Measurements from ENCODE around the gene SMIM24. TPM values are rescaled to one million over a fixed set of nuclear protein-coding genes. Genes with fewer than 3 reads are reported as not detected.

Gene SMIM24
- total RNA-seq, 6 donors from 2014 or later, result 1.7 TPM; not detected in 5

DNA sequence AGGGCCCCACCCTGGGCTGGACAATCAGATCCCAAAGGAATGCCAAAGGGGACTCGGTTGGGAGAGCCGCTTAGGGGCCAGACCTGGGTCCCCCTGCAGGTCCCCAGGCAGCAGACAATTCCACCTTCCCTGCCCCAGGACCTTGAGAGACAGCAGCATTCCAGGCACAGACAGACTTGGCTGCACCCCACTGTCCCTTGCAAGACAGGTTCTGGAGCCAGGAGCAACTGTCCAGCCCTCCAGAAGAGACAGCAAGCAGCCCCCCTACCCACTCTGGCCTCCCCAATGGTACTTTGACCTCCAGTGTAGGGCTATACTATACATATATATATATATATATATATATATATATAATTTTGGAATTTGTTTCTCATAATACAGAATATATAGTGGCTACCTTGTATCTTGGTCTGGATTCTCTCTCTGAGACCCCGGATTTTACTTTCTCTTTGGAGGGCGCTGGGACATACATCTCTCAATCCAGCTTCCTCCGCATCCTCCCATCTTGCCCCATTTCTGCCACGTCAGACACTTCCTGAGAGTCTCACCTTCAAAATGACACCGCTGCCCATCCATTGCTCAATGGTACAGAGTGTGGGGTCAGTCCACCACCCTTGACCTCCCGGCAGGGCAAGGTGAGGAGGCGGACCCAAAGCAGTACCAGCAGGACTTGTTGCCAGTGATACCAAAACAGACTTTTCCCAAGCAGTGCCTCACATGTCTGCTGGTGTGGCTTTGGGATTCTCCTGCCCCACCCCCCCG is 12.7 kb downstream of the SMIM24 start:
- Histone ChIP-seq H3K4me1 (peaks cover 0 to 18% (median 10%) of the 10 kb centered on the region in 4 donors), H3K27ac (peak overlapping the region in 2 of 4 donors; percentile 48 to 64)
- no peak for ATAC-seq (ENCODE audit: low FRiP score in 2 of 2)

DNA sequence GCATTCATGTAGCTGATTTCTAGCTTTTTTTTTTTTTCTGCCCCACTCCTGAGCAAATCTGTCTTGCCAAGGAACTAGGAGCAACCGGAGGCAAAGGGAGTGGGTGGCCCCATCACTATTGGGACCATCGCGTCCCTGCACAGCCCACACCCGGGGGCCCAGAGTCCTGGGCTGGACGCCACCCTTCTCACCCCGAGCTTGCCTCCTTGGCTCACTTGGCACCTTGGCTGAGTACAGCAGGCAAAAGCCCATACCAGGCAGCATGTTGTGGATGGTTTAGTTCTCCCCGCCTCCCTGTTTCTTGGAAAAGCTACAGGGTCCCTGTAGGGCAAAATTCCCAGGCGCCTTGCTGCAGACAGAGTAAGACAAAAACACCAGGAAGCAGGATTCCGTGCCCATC is 13.7 kb downstream of the SMIM24 start:
- H3K36me3 ChIP-seq, result peaks cover 6 to 31% (median 24%) of the 10 kb centered on the region in 4 donors
- H3K9me3 ChIP-seq, result no peaks in the 10 kb centered on the region
- ATAC-seq (ENCODE audit: low FRiP score in 2 of 2) (no peak), DNase-seq (no peak)
- peaks cover 0 to 10% (median 4%) of the 10 kb centered on the region in 4 donors for H3K4me1 ChIP-seq
- no peaks in the 10 kb centered on the region for H3K27me3 ChIP-seq
- TF ChIP-seq POLR2AphosphoS5 (IDR thresholded peaks at IDR 0.05) (peak in 1 of 2 donors; percentile 12), EP300 (IDR thresholded peaks at IDR 0.05) (no peak)
- no peak overlapping the region for H3K4me3 ChIP-seq
- 83 to 88% methylated on average over 9 of the region's 9 CpGs for WGBS, 2 donors
- peak overlapping the region in 2 of 4 donors; percentile 19 to 52 for H3K27ac ChIP-seq

More for the DNA sequence above, 12.7 kb downstream of the SMIM24 start:
- 88 to 91% methylated on average over 7 to 8 of the region's 10 CpGs for WGBS, 2 donors
- TF ChIP-seq, protein P1, sequence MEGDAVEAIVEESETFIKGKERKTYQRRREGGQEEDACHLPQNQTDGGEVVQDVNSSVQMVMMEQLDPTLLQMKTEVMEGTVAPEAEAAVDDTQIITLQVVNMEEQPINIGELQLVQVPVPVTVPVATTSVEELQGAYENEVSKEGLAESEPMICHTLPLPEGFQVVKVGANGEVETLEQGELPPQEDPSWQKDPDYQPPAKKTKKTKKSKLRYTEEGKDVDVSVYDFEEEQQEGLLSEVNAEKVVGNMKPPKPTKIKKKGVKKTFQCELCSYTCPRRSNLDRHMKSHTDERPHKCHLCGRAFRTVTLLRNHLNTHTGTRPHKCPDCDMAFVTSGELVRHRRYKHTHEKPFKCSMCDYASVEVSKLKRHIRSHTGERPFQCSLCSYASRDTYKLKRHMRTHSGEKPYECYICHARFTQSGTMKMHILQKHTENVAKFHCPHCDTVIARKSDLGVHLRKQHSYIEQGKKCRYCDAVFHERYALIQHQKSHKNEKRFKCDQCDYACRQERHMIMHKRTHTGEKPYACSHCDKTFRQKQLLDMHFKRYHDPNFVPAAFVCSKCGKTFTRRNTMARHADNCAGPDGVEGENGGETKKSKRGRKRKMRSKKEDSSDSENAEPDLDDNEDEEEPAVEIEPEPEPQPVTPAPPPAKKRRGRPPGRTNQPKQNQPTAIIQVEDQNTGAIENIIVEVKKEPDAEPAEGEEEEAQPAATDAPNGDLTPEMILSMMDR (IDR thresholded peaks at IDR 0.05), result no peak
- TF ChIP-seq POLR2AphosphoS5 (IDR thresholded peaks at IDR 0.05) (no peak), POLR2A (IDR thresholded peaks at IDR 0.05) (no peak), EP300 (IDR thresholded peaks at IDR 0.05) (no peak)
- DNase-seq, result no peak
- no peak overlapping the region for H3K4me3 ChIP-seq
- no peaks in the 10 kb centered on the region for H3K27me3 ChIP-seq
- H3K9me3 ChIP-seq, result no peaks in the 10 kb centered on the region
- H3K36me3 ChIP-seq, result peaks cover 6 to 23% (median 19%) of the 10 kb centered on the region in 4 donors

DNA sequence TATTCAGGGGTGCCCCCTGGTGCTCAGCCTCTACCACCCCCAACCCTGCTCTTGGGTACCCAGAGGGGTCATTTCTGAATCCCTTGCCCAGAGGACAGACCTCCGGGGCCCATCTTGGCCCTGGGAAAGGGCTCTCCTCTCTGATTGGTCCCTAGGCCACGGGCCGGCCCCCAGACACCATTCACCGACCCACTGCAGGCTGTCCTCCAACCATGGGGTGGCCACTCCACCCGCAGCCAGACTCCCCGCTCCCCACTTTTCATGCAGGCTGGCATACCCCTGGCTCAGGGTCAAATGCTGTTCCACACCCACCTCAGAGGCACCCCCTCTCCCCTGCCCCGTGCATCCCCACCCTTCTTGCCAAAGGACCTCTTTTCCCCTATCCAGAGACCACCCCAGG is 14.8 kb downstream of the SMIM24 start:
- DNase-seq (no peak), ATAC-seq (ENCODE audit: low FRiP score in 2 of 2) (no peak)
- TF ChIP-seq POLR2AphosphoS5 (IDR thresholded peaks at IDR 0.05) (no peak), EP300 (IDR thresholded peaks at IDR 0.05) (no peak)
- Histone ChIP-seq H3K4me1 (peaks cover 0 to 15% (median 4%) of the 10 kb centered on the region in 4 donors), H3K9me3 (no peaks in the 10 kb centered on the region), H3K4me3 (no peak overlapping the region), H3K27ac (peak overlapping the region in 2 of 4 donors; percentile 19 to 52), H3K36me3 (peaks cover 6 to 40% (median 26%) of the 10 kb centered on the region in 4 donors), H3K27me3 (no peaks in the 10 kb centered on the region)
- 89 to 92% methylated on average over 7 of the region's 7 CpGs for WGBS, 2 donors

DNA sequence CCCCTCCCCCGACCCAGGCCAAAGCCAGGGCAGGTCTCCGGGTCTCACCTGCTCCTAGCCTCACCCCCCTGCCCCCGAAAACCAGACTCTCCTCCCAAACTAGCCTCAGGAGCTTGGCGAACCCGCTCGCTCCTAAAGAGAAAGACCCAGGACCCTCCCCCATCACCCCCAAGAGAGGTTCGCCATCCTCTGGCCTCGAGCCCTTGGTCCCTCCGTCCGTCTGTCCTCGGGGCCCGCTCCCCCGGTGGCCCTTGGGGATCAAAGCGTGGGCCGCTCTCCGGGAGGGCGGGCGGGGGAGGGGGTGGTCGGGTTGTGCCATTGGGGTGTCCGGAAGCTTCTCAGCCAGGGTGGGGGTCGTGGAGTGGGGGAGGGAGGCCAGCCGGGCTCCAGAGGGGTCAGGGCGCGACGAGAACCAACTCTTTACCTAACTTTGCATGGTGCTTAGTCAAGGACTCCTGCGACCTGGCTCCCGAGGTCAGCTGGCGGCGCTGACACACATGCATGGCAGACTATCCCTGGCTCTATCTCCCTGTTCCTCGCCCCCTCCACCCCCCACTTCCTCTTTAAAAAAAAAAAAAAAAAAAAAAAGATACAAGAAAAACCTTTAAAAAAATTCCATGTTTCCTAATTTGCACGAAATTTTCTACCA is 15.6 kb downstream of the SMIM24 start:
- Histone ChIP-seq H3K36me3 (peaks cover 6 to 45% (median 30%) of the 10 kb centered on the region in 4 donors), H3K4me1 (peaks cover 4 to 23% (median 10%) of the 10 kb centered on the region in 4 donors), H3K4me3 (no peak overlapping the region), H3K27ac (peak overlapping the region in 2 of 4 donors; percentile 34 to 59), H3K27me3 (no peaks in the 10 kb centered on the region), H3K9me3 (no peaks in the 10 kb centered on the region)
- no peak for TF ChIP-seq POLR2A (IDR thresholded peaks at IDR 0.05)
- TF ChIP-seq POLR2AphosphoS5 (IDR thresholded peaks at IDR 0.05), result no peak
- TF ChIP-seq, protein P1 (IDR thresholded peaks at IDR 0.05), result no peak
- TF ChIP-seq EP300 (IDR thresholded peaks at IDR 0.05), result no peak
- no peak for ATAC-seq (ENCODE audit: low FRiP score in 2 of 2)
- DNase-seq, result peak in 1 of 2 donors; percentile 71
- WGBS, 2 donors, result 83 to 85% methylated on average over 6 to 27 of the region's 31 CpGs

DNA sequence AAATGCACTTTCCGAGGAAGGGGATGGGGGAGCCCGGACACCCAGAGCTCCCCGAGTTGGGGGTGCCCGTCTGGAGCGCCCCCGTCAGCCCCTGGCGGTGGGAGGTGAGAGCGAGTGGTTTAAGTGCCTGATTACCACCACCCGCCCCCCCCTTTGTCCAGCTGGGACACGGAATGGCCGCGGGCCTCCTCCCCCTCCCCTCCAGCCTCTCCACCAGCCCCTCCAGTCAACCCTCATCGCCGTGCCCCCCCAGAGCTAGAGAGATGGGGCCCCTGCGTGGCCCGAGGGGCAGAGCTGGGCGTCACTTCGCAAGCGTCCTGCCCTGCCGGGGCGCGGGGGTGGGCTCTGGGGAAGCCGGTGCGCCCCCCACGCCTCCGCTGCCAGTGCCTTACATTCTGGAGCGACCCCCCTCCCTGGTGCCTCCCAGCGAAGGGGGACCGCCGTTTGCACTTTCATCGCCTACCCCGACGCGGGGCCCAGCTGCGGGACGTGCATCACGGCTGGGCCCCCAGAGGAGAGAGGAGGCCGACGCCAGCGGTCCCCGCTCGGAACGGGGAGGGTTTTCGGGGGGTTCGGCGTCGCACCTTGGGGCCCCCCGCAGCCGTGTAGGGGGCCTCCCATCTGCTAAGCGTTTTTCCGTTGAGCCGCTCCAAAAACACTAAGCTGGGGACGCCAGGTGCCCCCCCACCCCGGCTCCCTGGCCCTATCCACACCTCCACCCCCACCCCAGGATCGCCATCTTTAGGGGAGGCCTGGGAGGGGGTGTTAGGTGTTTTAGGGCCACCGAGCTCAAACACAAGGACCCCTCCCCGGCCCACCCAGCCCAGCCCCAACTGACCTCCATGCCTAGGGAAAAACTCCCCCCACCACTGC is 16.4 kb downstream of the SMIM24 start:
- Histone ChIP-seq H3K27ac (peak overlapping the region in 2 of 4 donors; percentile 34 to 59), H3K4me3 (no peak overlapping the region)
- peak in 1 of 2 donors; percentile 67 for DNase-seq

More for the DNA sequence above, 16.4 kb downstream of the SMIM24 start:
- Histone ChIP-seq H3K36me3 (peaks cover 6 to 45% (median 30%) of the 10 kb centered on the region in 4 donors), H3K9me3 (no peaks in the 10 kb centered on the region), H3K4me1 (peaks cover 11 to 31% (median 18%) of the 10 kb centered on the region in 4 donors), H3K27me3 (no peaks in the 10 kb centered on the region)
- TF ChIP-seq POLR2AphosphoS5 (IDR thresholded peaks at IDR 0.05) (no peak), POLR2A (IDR thresholded peaks at IDR 0.05) (no peak), EP300 (IDR thresholded peaks at IDR 0.05) (no peak)
- TF ChIP-seq, protein P1 (IDR thresholded peaks at IDR 0.05), result no peak
- 88 to 93% methylated on average over 11 to 38 of the region's 57 CpGs for WGBS, 2 donors
- no peak for ATAC-seq (ENCODE audit: low FRiP score in 2 of 2)
